Activated gamma-delta T cell treated with Interleukin-2 at 50 U/mL for 16 hours (primary cell): Measurements from ENCODE around the gene SERPINH1.

Experiments
- DNase-seq: peaks from one replicate; pipeline ENCODE4 v3.0.0-alpha.2; 2020

SERPINH1 gene

DNA sequence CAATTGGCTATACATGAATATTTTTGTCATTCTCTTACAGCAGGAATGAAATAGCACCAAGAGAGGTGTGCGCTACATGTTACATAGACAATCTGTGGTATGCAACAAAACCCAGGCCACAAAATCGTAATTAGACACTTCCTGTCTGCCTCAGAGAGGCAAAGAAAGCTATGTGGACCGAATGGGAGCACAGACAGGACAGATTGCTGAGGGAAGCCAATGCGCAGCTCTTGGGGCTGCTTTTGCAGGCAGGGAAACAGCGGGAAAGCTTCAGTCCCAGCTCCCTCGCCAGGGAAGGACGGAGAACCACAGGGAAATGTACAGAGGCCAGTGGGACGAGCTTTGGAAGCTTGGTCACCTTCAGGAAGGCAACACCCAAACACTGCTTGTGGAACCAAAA lies 40.9 kb downstream of the SERPINH1 start:
- DNase-seq: no peak

DNA sequence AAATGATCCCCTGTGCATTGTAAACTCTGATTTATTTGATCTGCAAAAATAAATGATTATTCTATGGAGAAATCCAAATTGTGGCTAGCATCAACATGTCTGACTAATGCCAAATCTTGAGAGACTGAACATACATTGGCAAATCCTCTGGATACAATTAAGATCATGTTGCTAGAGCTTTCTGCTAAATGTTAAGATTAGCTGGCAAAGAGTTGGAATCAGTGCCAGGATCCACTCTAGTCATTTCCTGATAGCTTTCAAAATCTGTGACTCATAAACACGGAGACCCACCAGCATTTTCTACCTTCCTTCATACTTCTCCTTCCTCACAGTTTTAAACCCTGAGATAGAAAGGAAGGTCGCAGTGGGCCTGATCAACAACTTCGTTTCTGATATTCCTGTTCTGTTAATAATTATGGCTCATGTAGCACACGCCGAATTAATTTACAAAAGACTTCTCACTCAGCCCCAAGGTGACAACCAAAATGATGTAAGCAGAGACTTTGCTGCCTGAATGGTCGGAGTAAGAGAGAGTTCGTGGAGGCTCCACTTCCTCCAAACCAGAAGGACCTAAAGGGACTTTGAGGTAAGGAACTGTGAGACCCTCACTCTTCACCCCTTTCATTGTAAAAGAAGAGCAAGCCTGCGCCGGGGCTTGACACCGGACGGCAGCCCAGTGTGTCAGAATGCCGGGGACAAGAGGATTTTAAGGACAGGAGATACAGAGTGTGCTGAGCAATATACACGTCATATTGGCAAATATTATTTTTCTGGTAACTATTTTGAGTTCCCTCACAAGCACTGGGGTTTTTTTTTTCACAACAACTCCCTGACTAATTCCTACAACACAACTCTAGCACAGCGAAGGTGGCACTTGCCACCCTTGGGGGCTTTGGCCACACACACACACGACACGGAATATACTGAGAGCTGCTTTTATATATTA lies 42.0 kb downstream of the SERPINH1 start:
- DNase-seq: no peak

GRCh38 chr11:75606099-75606498 lies 44.0 kb downstream of the SERPINH1 start:
- no peak for DNase-seq

GRCh38 chr11:75611823-75612222 lies 49.8 kb downstream of the SERPINH1 start:
- DNase-seq: no peak

- no peak for DNase-seq
These were observed 53.7 kb downstream of the SERPINH1 start for GRCh38 chr11:75615751-75616150.

DNA sequence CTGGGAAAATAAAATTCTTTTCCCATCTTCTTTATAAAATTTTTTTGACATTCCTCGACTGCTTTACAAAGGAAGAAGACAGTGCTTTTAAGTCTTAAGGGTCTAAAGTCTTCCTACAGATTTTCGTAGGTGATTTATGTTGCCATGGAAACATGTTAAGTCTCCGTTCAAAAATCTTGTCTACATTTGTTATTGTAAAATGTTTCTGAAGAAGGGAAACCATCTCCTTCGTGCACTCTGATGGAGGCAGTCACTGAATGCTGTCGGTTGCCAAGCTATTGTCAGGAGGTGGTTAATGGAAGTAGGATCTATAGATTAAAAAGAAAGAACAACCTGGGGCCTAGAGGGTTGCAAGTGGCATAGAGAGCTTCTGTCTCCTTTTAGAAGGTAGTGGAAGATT lies 54.2 kb downstream of the SERPINH1 start:
- no peak for DNase-seq
